Measurements from ENCODE around the gene GALNT14.

GALNT14 gene

DNA sequence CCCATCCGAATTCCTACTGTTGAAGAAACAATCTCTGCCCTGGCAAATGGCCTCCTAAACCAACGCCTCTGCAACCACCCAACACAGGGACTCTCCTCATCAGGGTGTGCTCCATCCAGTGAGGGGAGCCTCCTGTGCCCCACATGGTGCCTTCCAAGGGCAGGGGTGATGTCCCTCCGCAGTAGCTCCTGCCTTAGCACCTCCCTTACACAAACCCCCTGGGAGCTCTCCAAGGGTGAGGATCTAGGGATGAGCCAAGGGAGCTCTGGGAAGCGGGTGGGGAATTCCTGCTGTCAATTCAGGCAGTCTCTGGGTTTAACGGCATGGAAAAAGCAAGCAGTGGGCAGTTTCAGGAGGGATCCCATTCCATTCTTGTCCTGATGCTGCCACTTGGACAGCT, 3.8 kb downstream of the GALNT14 start:
- ATAC-seq (ENCODE audit: insufficient read depth, low read depth): no peak
- H3K4me3 ChIP-seq (ENCODE audit: low read depth in 1 of 2, low read length in 2 of 2): no peak overlapping the region
- peaks cover 20% of the 10 kb centered on the region for H3K4me1 ChIP-seq (ENCODE audit: insufficient read depth, low read length)
- DNase-seq: no peak
- H3K36me3 ChIP-seq (ENCODE audit: insufficient read depth, low read length): no peaks in the 10 kb centered on the region
- no peaks in the 10 kb centered on the region for H3K9me3 ChIP-seq (ENCODE audit: insufficient read depth, low read length, severe bottlenecking)
- TF ChIP-seq EZH2 (IDR thresholded peaks at IDR 0.05; ENCODE audit: borderline replicate concordance, low read depth, low read length, severe bottlenecking): no peak
- TF ChIP-seq, protein P1, sequence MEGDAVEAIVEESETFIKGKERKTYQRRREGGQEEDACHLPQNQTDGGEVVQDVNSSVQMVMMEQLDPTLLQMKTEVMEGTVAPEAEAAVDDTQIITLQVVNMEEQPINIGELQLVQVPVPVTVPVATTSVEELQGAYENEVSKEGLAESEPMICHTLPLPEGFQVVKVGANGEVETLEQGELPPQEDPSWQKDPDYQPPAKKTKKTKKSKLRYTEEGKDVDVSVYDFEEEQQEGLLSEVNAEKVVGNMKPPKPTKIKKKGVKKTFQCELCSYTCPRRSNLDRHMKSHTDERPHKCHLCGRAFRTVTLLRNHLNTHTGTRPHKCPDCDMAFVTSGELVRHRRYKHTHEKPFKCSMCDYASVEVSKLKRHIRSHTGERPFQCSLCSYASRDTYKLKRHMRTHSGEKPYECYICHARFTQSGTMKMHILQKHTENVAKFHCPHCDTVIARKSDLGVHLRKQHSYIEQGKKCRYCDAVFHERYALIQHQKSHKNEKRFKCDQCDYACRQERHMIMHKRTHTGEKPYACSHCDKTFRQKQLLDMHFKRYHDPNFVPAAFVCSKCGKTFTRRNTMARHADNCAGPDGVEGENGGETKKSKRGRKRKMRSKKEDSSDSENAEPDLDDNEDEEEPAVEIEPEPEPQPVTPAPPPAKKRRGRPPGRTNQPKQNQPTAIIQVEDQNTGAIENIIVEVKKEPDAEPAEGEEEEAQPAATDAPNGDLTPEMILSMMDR (IDR thresholded peaks at IDR 0.05; ENCODE audit: borderline replicate concordance, extremely low read depth, low read length, poor library complexity, severe bottlenecking): no peak
- H4K20me1 ChIP-seq (ENCODE audit: insufficient read depth, low read length): no peaks in the 10 kb centered on the region; the same call in 1 of the 2 replicates
- no peak overlapping the region for H2AFZ ChIP-seq (ENCODE audit: low read depth, low read length)
- no peak overlapping the region for H3K9ac ChIP-seq (ENCODE audit: low read depth, low read length)
- no peak overlapping the region for H3K4me2 ChIP-seq (ENCODE audit: insufficient read depth, low read length)
- H3K27ac ChIP-seq (ENCODE audit: low read length): no peak overlapping the region
- no peaks in the 10 kb centered on the region for H3K79me2 ChIP-seq (ENCODE audit: insufficient read depth, low read length)
- H3K27me3 ChIP-seq (ENCODE audit: insufficient read depth, low read length, poor library complexity): peaks cover 40% of the 10 kb centered on the region

DNA sequence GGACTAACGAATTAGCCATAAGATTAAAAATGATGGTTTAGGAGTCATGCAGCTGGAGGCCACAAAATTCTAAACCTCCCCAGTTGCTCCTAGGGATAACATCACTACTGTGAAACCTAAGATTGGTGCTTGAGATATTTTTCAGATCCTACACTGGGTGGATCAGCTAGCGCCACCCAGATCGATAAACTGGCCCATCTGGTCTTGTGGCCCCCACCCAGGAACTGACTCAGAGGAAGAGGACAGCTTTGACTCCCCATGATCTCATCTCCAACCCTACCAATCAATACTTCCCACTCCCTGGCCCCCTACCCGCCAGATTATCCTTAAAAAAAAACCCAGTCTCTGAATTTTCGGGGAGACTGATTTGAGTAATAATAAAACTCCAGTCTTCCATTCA, 5.5 kb downstream of the GALNT14 start:
- H3K9me3 ChIP-seq (ENCODE audit: insufficient read depth, low read length, severe bottlenecking): no peaks in the 10 kb centered on the region
- no peak overlapping the region for H2AFZ ChIP-seq (ENCODE audit: low read depth, low read length)
- TF ChIP-seq, protein P1 (IDR thresholded peaks at IDR 0.05; ENCODE audit: borderline replicate concordance, extremely low read depth, low read length, poor library complexity, severe bottlenecking): no peak
- TF ChIP-seq EZH2 (IDR thresholded peaks at IDR 0.05; ENCODE audit: borderline replicate concordance, low read depth, low read length, severe bottlenecking): no peak
- peaks cover 11% of the 10 kb centered on the region for H3K4me1 ChIP-seq (ENCODE audit: insufficient read depth, low read length)
- H3K4me2 ChIP-seq (ENCODE audit: insufficient read depth, low read length): no peak overlapping the region
- ATAC-seq (ENCODE audit: insufficient read depth, low read depth) (no peak), DNase-seq (no peak)
- H3K4me3 ChIP-seq (ENCODE audit: low read depth in 1 of 2, low read length in 2 of 2): no peak overlapping the region
- H3K27me3 ChIP-seq (ENCODE audit: insufficient read depth, low read length, poor library complexity): peaks cover 35% of the 10 kb centered on the region
- no peaks in the 10 kb centered on the region for H3K79me2 ChIP-seq (ENCODE audit: insufficient read depth, low read length)
- no peaks in the 10 kb centered on the region for H3K36me3 ChIP-seq (ENCODE audit: insufficient read depth, low read length)
- no peak overlapping the region for H3K27ac ChIP-seq (ENCODE audit: low read length)
- H3K9ac ChIP-seq (ENCODE audit: low read depth, low read length): no peak overlapping the region
- no peaks in the 10 kb centered on the region; the same call in 1 of the 2 replicates for H4K20me1 ChIP-seq (ENCODE audit: insufficient read depth, low read length)

DNA sequence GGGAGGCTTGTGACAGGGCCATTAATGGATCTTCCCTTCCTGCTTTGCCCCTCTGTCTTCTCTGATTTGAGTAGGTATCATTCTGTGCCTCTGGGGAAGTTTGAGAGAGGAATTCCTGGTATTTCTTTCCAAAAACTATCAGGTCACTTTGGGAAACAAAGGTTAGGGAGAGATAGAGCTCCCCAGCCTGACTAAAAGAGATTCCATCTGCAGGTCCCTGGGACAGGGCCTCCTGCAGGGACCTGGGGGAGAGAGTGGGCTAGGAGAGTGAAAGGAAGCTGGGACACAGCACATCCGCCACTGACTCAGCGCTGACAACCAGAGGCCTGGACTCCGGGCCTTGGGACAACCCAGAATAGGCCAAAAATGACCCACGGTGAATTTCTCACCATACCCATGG, 6.4 kb downstream of the GALNT14 start:
- Histone ChIP-seq H3K4me1 (ENCODE audit: insufficient read depth, low read length) (peaks cover 2% of the 10 kb centered on the region; the same call in 1 of the 2 replicates), H3K4me2 (ENCODE audit: insufficient read depth, low read length) (no peak overlapping the region), H4K20me1 (ENCODE audit: insufficient read depth, low read length) (no peaks in the 10 kb centered on the region; the same call in 1 of the 2 replicates), H3K4me3 (ENCODE audit: low read depth in 1 of 2, low read length in 2 of 2) (no peak overlapping the region), H2AFZ (ENCODE audit: low read depth, low read length) (no peak overlapping the region), H3K79me2 (ENCODE audit: insufficient read depth, low read length) (no peaks in the 10 kb centered on the region), H3K27ac (ENCODE audit: low read length) (no peak overlapping the region), H3K9ac (ENCODE audit: low read depth, low read length) (no peak overlapping the region), H3K27me3 (ENCODE audit: insufficient read depth, low read length, poor library complexity) (peaks cover 26% of the 10 kb centered on the region), H3K36me3 (ENCODE audit: insufficient read depth, low read length) (no peaks in the 10 kb centered on the region), H3K9me3 (ENCODE audit: insufficient read depth, low read length, severe bottlenecking) (no peaks in the 10 kb centered on the region)
- TF ChIP-seq, protein P1 (IDR thresholded peaks at IDR 0.05; ENCODE audit: borderline replicate concordance, extremely low read depth, low read length, poor library complexity, severe bottlenecking): no peak
- no peak for TF ChIP-seq EZH2 (IDR thresholded peaks at IDR 0.05; ENCODE audit: borderline replicate concordance, low read depth, low read length, severe bottlenecking)
- ATAC-seq (ENCODE audit: insufficient read depth, low read depth) (no peak), DNase-seq (no peak)
